T-helper 1 cell (primary cell): ENCODE results near the gene RYR2.

Experiments
- DNase-seq, 5 donors: peaks; one replicate each; pipeline ENCODE4 v3.0.0-alpha.2; 2012 to 2020
- total RNA-seq, 4 donors: gene quantifications; one replicate each; lab custom pipeline; 2026; lab: John Stamatoyannopoulos, UW

Gene RYR2
- total RNA-seq = 0 to 0.61 (median 0.08) reads per million in 4 donors

DNA sequence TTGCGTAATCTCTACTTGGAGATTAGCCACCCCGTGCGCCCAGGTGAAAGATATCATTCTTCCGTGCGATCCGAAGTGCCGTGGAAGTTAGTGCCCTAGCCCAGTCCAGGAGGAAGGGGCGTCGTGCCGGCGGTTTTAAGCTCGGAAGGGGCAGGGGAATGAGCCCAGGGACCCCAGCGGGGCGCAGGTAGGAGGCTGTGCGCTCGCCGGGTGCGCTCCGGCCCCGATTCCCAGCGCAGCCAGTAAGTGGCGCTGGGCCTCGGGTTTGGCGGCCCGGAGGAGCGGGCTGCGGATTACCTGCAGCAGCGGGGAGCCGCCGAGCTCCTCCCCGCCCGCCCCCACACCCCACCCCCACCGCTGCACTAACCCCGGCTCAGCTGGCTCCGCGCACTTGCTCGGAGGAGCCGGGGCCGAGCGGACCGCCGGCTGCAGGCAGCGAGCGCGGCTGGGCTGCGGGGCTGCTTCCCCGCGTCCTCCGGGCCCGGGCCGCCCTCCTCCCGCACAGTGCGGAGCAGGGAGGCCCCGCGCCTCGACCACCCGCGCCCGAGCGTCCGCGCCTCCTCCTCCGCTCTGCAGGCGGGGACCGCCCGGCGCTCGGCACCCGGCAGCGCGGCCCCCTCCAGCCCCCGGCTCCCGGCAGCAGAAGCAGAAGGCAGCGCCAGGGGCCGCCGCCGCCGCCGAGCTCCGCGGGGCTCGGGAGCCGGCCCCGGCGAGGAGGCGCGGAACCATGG lies at the start of gene RYR2:
Gene RYR2 (plus strand): TSS at position 390 of the 731 bp plus-strand sequence. CDS start 338 bp downstream, at position 728.
- DNase-seq = no peak

DNA sequence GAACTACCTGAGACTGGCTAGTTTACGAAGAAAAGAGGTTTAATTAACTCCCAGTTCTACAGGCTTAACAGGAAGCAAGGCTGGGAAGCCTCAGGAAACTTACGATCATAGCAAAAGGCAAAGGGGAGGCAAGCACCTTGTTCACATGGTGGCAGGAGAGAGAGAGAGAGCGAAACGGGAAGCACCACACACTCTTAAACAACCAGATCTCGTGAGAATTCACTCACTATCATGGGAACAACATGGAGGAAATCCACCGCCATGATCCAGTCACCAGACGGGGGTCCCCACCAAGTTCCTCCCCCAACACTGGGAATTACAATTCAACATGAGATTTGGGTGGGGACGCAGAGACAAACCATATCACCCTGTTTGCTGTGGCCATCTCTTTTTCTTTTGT lies 49.5 kb upstream of the RYR2 start:
- no peak for DNase-seq

DNA sequence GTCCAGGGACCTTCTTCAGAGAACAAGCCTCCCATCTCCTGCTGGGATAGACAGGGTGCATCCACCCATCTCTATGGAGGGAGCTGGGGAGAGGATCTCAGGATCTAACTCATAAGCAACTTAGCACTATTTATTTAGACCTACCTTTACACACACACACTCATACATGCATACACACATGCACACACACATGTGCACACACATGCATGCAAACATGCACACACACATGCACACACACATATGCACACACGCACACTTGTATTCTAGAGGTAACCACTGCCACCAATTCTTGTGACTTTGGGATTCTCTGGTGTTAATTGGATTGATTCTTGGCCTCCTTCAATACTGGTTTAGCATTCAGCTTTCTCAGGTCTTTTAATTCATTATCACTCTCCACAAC lies 47.5 kb upstream of the RYR2 start:
- no peak for DNase-seq

DNA sequence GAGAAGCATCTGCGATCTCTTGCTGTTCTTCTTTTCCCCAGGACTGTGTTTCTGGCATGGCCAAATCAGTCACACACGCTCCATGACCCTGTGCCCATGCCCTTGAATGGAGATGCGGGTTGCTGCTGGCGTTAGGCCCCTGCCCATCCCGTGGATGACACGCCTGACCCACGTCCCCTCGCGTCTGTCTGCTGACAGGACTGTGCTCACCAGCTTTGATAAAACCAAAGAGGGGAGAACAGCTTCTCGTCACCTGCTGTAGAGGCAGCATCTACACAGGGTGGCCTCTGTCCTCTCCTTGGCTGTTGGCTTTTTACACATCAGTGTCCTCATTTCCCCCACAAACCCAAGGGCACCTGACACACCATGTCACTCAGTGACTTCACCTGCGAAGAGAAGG lies 44.6 kb upstream of the RYR2 start:
- DNase-seq = no peak

GRCh38 chr1:236997882-236998281 lies 44.1 kb upstream of the RYR2 start:
- DNase-seq = no peak

DNA sequence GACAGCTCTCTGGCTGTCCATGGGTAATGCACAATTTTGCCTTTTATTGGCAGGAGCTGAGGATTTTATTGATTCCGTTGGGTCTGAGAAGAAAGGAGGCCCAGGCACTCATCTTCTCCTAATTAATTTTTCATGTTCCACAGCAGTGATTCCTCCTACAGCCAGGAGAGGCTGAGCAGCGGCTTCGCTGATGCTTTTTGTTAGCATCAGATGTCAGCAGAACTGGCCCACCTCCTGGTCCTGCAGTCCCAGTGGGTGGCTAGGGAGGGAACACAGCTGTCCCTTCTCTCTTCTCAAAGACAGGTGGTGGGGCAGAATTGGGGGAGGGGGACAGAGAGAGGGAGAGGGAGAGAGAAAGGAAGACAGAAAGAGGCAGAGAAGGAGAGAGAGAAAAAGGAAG lies 43.4 kb upstream of the RYR2 start:
- no peak for DNase-seq

GRCh38 chr1:237000191-237000590 lies 41.8 kb upstream of the RYR2 start:
- no peak for DNase-seq

- DNase-seq = no peak
Observed at GRCh38 chr1:237003516-237003915, 38.5 kb upstream of the RYR2 start.

DNA sequence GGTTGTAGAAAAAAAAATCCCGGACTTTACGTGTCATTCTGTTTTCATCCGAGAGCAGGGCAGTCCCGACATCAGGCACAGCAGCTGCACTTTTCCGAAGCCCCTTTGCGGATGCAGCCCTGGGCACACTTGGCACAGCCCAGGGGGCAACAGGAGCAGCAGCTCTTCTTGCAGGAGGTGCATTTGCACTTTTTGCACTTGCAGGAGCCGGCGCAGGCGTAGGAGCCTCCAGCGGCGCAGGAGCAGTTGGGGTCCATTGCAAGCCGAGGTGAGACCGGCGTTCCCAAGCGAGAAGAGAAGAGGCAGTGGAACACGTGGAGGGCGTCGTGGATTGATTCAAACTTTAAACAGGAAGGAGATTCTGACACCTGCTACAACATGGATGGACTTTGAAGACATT lies 37.9 kb upstream of the RYR2 start, which contains the start of gene MT1HL1:
Gene MT1HL1 (minus strand): TSS at position 326 of the 400 bp plus-strand sequence. CDS start 69 bp downstream, at position 257.
- DNase-seq = no peak

- DNase-seq = no peak
Observed at GRCh38 chr1:237005674-237006073, 36.3 kb upstream of the RYR2 start.

GRCh38 chr1:237007147-237007881 lies 34.7 kb upstream of the RYR2 start:
- no peak for DNase-seq

DNA sequence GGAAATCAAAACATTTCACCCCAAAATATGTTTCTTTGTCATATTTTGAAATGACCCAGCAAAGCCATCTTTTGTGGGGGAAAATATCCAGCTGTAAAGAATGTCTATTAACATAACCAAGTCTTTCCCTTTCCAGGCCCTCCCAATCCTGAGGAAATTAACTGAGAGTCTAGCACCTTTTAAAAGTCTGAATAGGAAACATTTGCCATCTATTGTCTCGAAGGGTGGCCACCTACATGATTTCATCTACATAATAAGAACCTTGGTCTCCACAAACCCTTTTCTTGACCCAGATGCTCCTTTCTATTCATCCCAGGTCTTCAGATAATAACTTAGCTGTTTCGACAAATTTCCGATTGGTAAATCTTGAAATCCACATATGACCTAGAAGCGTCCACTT lies 32.4 kb upstream of the RYR2 start:
- no peak for DNase-seq

GRCh38 chr1:237011432-237011831 lies 30.6 kb upstream of the RYR2 start:
- DNase-seq = no peak

DNA sequence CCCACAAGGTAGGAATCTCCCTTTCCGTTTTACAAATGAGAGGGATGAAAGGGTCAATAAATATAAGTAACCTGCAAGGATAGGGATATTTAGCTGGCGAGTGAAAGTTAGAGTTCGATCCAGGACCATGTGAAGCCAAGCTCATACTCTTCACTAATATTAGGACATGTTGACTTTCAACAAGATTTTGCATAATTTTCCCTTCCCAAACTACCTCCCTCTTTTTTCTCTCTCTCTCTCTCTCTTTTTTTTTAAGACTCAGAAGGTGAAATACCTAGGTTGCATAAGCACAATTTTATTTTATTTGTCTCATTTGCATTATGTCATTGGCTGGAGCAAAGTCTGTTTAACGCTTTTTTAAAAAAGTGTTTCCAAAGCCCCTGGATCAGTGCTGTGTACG lies 29.6 kb upstream of the RYR2 start:
- DNase-seq = no peak

DNA sequence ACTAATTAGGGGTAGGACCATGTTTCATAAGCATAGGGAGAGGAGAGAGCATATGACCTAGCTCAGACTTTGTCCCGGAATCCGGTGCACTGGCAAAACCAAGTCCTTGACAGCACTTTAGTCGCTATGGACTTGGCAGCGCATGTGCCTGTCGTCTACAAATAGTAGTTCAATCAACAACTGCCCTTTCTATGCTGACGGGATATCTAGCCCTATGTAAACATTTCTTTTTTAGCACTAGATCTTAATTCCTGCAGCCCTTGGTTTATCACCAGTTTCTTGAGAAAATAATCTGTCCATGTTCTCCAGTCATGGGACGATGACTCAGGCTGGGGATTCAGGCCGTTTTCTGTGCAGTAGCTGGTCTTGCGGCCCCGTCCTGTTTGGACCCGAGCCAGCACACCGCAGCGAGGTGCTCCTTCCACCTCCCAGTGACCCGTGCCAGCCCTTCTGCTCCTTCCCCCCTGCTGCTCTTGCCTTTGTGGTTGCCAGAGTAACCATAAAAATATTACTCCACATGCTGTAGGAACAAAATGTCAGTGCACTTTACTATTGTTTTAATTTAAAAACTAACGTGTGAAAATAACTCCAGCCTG lies 29.1 kb upstream of the RYR2 start:
- no peak for DNase-seq

DNA sequence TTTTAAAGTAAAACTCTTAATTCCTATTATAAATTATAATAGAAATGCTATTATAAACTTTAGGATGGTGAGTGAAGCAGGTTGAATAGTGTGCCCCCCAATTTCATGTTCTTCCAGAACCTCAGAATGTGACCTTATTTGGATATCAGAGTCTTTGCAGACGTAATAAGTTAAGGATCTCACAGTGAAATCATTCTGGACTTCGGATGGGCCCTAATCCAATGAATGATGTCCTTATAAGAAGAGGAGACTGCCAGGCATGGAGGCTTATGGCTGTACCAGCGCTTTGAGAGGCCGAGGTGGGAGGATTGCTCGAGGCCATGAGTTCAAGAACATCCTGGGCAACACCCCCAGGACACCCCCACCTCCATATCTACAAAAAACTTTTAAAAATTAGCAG lies 28.4 kb upstream of the RYR2 start:
- DNase-seq = no peak

GRCh38 chr1:237016626-237017025 lies 25.4 kb upstream of the RYR2 start:
- DNase-seq = no peak

- no peak for DNase-seq
Observed at GRCh38 chr1:237018896-237019295, 23.1 kb upstream of the RYR2 start.

DNA sequence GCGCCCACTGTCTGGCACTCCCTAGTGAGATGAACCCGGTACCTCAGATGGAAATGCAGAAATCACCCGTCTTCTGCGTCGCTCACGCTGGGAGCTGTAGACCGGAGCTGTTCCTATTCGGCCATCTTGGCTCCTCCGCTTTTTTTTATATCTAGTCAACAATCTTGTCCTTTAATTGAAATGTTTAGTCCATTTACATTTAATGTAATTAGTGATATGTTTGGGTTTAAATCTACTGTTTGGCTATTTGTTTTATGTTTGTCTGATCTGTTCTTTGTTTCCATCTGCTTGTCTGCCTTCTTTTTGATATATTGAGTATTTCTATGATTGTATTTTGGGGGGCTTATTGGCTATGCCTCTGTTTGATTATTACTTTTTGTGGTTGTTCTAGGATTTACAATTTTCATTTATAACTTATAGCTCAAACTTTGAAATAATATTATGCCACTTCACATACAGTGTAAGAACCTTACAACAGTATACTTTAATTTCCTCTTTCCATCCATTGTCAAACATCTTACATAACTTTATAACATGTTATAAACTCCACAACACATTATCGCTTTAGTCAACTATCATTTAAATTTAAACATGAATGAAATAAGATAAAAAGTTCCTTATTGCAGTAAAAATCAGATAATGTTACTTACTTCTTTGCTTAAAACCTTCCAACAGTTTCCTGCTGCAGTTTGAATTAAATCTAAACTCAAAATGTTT lies 16.5 kb upstream of the RYR2 start:
- no peak for DNase-seq

GRCh38 chr1:237029240-237029639 lies 12.7 kb upstream of the RYR2 start:
- no peak for DNase-seq

GRCh38 chr1:237029850-237030535 lies 12.0 kb upstream of the RYR2 start:
- no peak for DNase-seq

DNA sequence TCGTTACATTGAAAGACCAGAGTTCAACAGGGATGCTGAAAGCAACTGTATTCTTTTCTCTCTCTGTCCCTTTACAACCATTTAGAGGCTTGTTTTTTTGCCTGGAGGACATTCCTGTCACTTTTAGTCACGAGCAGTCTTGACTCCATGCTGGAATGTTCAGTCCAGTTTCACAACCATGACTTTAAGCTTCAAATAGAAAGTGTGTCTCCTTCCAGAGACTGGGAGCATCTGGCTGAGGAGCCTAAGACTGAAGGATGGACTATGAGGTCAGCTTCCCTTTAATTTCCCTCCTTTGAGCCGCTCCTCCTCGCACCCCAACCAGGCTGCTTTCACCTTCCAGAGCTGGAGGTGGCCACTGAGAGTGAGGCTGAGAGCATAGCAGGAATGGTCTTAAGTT lies 10.5 kb upstream of the RYR2 start:
- DNase-seq = no peak

- DNase-seq = no peak
Observed at GRCh38 chr1:237032029-237032428, 10.0 kb upstream of the RYR2 start.
